Adrenal gland (tissue), 12 donors: ENCODE results near the gene HEXA. TPM values are rescaled to one million over a fixed set of nuclear protein-coding genes. Genes with fewer than 3 reads are reported as not detected.

ENCODE experiments used
- DNase-seq, 7 donors: peaks; one replicate each; pipeline ENCODE4 v3.0.0-alpha.2; 2019 to 2020
- H3K27ac ChIP-seq, 5 donors: fragments of 200-600 bp; sonication (generic) in 4 of 5; 1 replicate in 3 of 5; 2 replicates in 2 of 5; pipeline versions ENCODE4 v1.5.1 to v1.8.0; 2016 to 2020; ENCODE audit warnings: mild to moderate bottlenecking in 1 of 5
- H3K27me3 ChIP-seq: fragments of 200-600 bp; 2 replicates; pipeline ENCODE4 v1.8.0; 2021
- H3K36me3 ChIP-seq, 2 donors: fragments of 200-600 bp; replicated peaks in 1 of 2; 1 replicate in 1 of 2; 2 replicates in 1 of 2; pipeline versions ENCODE4 v1.5.1 to v1.8.0; 2018 to 2022
- H3K4me1 ChIP-seq, 2 donors: fragments of 200-600 bp; replicated peaks in 1 of 2; 1 replicate in 1 of 2; 2 replicates in 1 of 2; pipeline versions ENCODE4 v1.5.1 to v1.8.0; 2018 to 2021
- H3K4me3 ChIP-seq, 4 donors: fragments of 200-600 bp; sonication (generic) in 3 of 4; one replicate each; pipeline ENCODE4 v1.5.1; 2016 to 2018
- H3K9me3 ChIP-seq, 3 donors: fragments of 200-600 bp; sonication (generic) in 1 of 3; replicated peaks in 1 of 3; 1 replicate in 2 of 3; 2 replicates in 1 of 3; pipeline versions ENCODE4 v1.5.1 to v1.8.0; 2016 to 2021
- POLR2A ChIP-seq, 2 donors: fragments of 450-650 bp; IDR thresholded peaks; one replicate each; pipeline ENCODE4 v1.6.1; 2017; ENCODE audit warnings: antibody characterized with exemption in 2 of 2, mild to moderate bottlenecking in 2 of 2, moderate library complexity in 1 of 2
- WGBS, 4 donors: extraction: QIAGEN DNeasy Blood & Tissue Kit in 2 of 4; methylation state at CpG; one replicate each; pipeline versions ENCODE4 v1.1.5 to v1.1.7; 2013 to 2017; 5-methylcytosine and 5-hydroxymethylcytosine counted together
- intact Hi-C, 2 donors: fragments of 100-400 bp; cut with DNase I; formaldehyde crosslinking; loops; one replicate each; pipeline versions ENCODE4 v1.14.1 to v1.15.0; 2022 to 2023
- polyA plus RNA-seq, 3 donors: library from polyadenylated mRNA; stranded (reverse); fragments of 200-250 nt in 2 of 3; fragments of 350-450 nt in 1 of 3; fragmentation: Illumina TruSeq in 1 of 3; extraction: RNeasy Lipid Tissue Mini Kit (QIAGEN cat#74804) in 1 of 3; gene quantifications; one replicate each; pipeline ENCODE4 v1.2.3, GENCODE V29; 2013 to 2014
- total RNA-seq, 9 donors: library from RNA; depleted of rRNA in 4 of 9; stranded (reverse); fragments of >200 nt in 4 of 9; fragments of 120-200 nt in 1 of 9; fragmentation: NEBNext Ultra II Directional in 1 of 9; extraction: Animal tissue kit (Norgen Biotek cat#: 25700) in 1 of 9; gene quantifications; one replicate each; pipeline versions ENCODE4 v1.1.0 to v1.2.4, GENCODE V29; 2013 to 2023
- TF ChIP-seq, protein P1 (sequence below), 6 experiments: fragments of 450-650 bp in 4 of 6; fragments of 200-600 bp in 2 of 6; sonication (generic) in 1 of 6; IDR thresholded peaks; 1 replicate in 5 of 6; 2 replicates in 1 of 6; pipeline versions ENCODE4 v1.5.1 to v1.8.0; 2016 to 2021; ENCODE audit warnings: antibody characterized with exemption in 6 of 6, mild to moderate bottlenecking in 2 of 6, moderate library complexity in 1 of 6
- donor health status: healthy with polysubstance abuse.
- donor health status: Bipolar disorder and iron deficiency.
- donor health status: DM: yes; HTN: yes; CAD: no.
- donor health status: DM: no; HTN: no; CAD: no.
- donor health status: DM: no; HTN: no; CAD: no.
- donor health status: DM: yes; HTN: yes; CAD: no.

Gene HEXA
- total and polyA plus RNA-seq, 12 donors: 80.1 to 372 (median 170) TPM

DNA sequence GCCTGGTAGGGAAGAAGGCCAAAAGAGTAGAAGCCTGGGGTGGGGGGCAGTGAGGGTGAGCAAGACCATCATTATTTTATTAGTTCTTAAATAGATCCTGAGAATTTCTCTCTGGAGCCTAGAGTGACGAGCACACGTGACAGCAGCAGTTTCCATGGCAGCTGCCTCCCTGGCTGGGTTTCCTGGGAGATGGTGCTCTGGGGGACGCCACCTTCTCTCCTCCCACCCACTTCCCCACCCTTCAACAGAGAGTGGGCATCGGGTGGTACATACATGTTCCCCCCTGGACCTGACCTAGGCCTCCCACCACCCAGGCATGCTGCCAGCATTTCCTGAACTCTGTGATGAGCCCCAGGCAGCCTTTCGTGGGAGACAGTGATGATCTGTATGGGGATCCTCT lies 68.8 kb downstream of the HEXA start:
- Histone ChIP-seq H3K4me1 (no peaks in the 10 kb centered on the region), H3K27ac (no peak overlapping the region), H3K9me3 (no peaks in the 10 kb centered on the region), H3K27me3 (no peaks in the 10 kb centered on the region), H3K4me3 (no peak overlapping the region), H3K36me3 (no peaks in the 10 kb centered on the region)
- peak in 1 of 7 donors; percentile 46 for DNase-seq
- TF ChIP-seq, protein P1, sequence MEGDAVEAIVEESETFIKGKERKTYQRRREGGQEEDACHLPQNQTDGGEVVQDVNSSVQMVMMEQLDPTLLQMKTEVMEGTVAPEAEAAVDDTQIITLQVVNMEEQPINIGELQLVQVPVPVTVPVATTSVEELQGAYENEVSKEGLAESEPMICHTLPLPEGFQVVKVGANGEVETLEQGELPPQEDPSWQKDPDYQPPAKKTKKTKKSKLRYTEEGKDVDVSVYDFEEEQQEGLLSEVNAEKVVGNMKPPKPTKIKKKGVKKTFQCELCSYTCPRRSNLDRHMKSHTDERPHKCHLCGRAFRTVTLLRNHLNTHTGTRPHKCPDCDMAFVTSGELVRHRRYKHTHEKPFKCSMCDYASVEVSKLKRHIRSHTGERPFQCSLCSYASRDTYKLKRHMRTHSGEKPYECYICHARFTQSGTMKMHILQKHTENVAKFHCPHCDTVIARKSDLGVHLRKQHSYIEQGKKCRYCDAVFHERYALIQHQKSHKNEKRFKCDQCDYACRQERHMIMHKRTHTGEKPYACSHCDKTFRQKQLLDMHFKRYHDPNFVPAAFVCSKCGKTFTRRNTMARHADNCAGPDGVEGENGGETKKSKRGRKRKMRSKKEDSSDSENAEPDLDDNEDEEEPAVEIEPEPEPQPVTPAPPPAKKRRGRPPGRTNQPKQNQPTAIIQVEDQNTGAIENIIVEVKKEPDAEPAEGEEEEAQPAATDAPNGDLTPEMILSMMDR (IDR thresholded peaks at IDR 0.05): no peak
- WGBS, 4 donors: 72 to 89% (median 76%) methylated on average over 3 to 5 of the region's 5 CpGs
- intact Hi-C loops: no loop called here

DNA sequence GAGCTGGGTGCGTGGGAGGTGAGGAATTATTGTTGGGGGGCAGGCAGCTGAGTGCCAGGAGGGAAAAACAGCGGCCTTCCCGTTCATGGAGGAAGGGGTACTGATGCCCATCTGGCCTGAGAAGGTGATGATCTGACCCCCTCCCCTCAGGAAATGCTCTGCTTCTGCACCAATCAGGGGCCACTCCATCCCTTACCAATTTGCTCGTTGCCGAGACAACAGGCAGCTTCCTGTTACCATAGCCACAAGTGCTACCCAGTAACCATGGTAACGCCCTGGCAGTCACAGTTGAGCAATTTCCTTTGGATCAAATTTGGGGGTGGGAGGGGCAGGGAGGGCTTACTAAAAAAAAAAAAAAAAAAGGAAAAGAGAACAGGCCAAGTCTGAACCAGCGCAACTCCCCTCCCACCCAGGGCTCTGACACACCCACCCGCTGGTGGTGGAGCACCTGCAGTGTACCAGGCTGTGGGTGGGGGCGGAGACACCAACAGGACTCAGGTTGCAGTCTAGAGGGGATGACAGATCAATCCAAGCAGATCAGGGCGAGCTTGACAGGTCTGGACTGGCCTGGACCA lies 69.5 kb downstream of the HEXA start:
- Histone ChIP-seq H3K27ac (no peak overlapping the region), H3K9me3 (no peaks in the 10 kb centered on the region), H3K27me3 (no peaks in the 10 kb centered on the region), H3K4me1 (no peaks in the 10 kb centered on the region), H3K4me3 (no peak overlapping the region), H3K36me3 (no peaks in the 10 kb centered on the region)
- TF ChIP-seq, protein P1 (IDR thresholded peaks at IDR 0.05): no peak
- no peak for TF ChIP-seq POLR2A (IDR thresholded peaks at IDR 0.05)
- WGBS, 4 donors: 69 to 72% (median 72%) methylated on average over 10 of the region's 10 CpGs
- DNase-seq: peak in 3 of 7 donors; percentile 24 to 62 (median 37)
- intact Hi-C loops: no loop called here

GRCh38 chr15:72304596-72304995 lies 71.2 kb downstream of the HEXA start:
- Histone ChIP-seq H3K27ac (no peak overlapping the region), H3K4me1 (no peaks in the 10 kb centered on the region), H3K36me3 (no peaks in the 10 kb centered on the region), H3K9me3 (no peaks in the 10 kb centered on the region), H3K27me3 (no peaks in the 10 kb centered on the region), H3K4me3 (no peak overlapping the region)
- 85 to 95% (median 91%) methylated on average over 3 to 7 of the region's 7 CpGs for whole genome bisulfite sequencing, 4 donors
- intact Hi-C loops: no loop called here
- peak in 1 of 7 donors; percentile 46 for DNase-seq
- TF ChIP-seq POLR2A (IDR thresholded peaks at IDR 0.05): no peak
- TF ChIP-seq, protein P1 (IDR thresholded peaks at IDR 0.05): no peak

- Histone ChIP-seq H3K27me3 (no peaks in the 10 kb centered on the region), H3K4me3 (no peak overlapping the region), H3K36me3 (no peaks in the 10 kb centered on the region), H3K9me3 (no peaks in the 10 kb centered on the region), H3K27ac (no peak overlapping the region), H3K4me1 (no peaks in the 10 kb centered on the region)
- WGBS, 4 donors: 46 to 86% (median 69%) methylated on average over 1 of the region's 1 CpG
- TF ChIP-seq, protein P1 (IDR thresholded peaks at IDR 0.05): no peak
- TF ChIP-seq POLR2A (IDR thresholded peaks at IDR 0.05): no peak
- intact Hi-C loops: no loop called here
- peak in 1 of 7 donors; percentile 20 for DNase-seq
These were observed 72.9 kb downstream of the HEXA start for GRCh38 chr15:72302955-72303354.

Other genes with a start within 250 kb of the HEXA start
- gene GRAMD2A, start 178.2 kb downstream of the HEXA start, total RNA-seq: under 1 TPM in 5 of 9 donors, not detected in 4; 0.25 to 0.57 (median 0.41) TPM
- gene GRAMD2A, start 178.2 kb downstream of the HEXA start, polyA plus RNA-seq: under 1 TPM; 0.07 to 0.64 (median 0.29) TPM
- gene PKM, start 144.8 kb downstream of the HEXA start, total RNA-seq: 1,000 to 10,000 TPM in 6 of 9 donors, 100 to 1,000 TPM in 3; 396 to 1,257 (median 1,069) TPM
- gene PKM, start 144.8 kb downstream of the HEXA start, polyA plus RNA-seq: 1,000 to 10,000 TPM in 1 of 3 donors, 100 to 1,000 TPM in 2; 520 to 1,308 (median 545) TPM
- 10 to 100 TPM; 37.4 to 86.6 (median 70.7) TPM for gene PARP6, start 103.5 kb downstream of the HEXA start, total RNA-seq
- gene PARP6, start 103.5 kb downstream of the HEXA start, polyA plus RNA-seq: 100 to 1,000 TPM in 2 of 3 donors, 10 to 100 TPM in 1; 68.4 to 464 (median 239) TPM
- gene CELF6, start 55.9 kb downstream of the HEXA start, total RNA-seq: 1 to 10 TPM; 1.2 to 4.1 (median 2.1) TPM
- gene CELF6, start 55.9 kb downstream of the HEXA start, polyA plus RNA-seq: 10 to 100 TPM in 2 of 3 donors, 1 to 10 TPM in 1; 3.2 to 24.1 (median 12.1) TPM
- not detected for gene TMEM202, start 22.3 kb upstream of the HEXA start, total RNA-seq
- not detected for gene TMEM202, start 22.3 kb upstream of the HEXA start, polyA plus RNA-seq
- 100 to 1,000 TPM in 4 of 9 donors, 10 to 100 TPM in 5; 22.6 to 159 (median 60.3) TPM for gene ARIH1, start 98.3 kb upstream of the HEXA start, total RNA-seq
- gene ARIH1, start 98.3 kb upstream of the HEXA start, polyA plus RNA-seq: 10 to 100 TPM; 18.3 to 68.3 (median 28.7) TPM